Breast epithelium (tissue), 3 donors: Measurements from ENCODE around the gene CACNA2D1.

Source experiments
- CTCF ChIP-seq, 3 donors: fragments of 450-650 bp; IDR thresholded peaks; one replicate each; pipeline ENCODE4 v1.5.1; 2016 to 2017; ENCODE audit warnings: antibody characterized with exemption in 3 of 3, mild to moderate bottlenecking in 3 of 3, moderate library complexity in 3 of 3
- POLR2AphosphoS5 ChIP-seq, 3 donors: sonication (generic); formaldehyde crosslinking; IDR thresholded peaks; one replicate each; pipeline ENCODE4 v1.6.1; 2017; ENCODE audit warnings: antibody characterized with exemption in 3 of 3

GRCh38 chr7:82434275-82435022 lies 9.1 kb downstream of the CACNA2D1 start:
- no peak for TF ChIP-seq CTCF (IDR thresholded peaks at IDR 0.05)
- no peak for TF ChIP-seq POLR2AphosphoS5 (IDR thresholded peaks at IDR 0.05)
